Neuronal stem cell (in vitro differentiated cells): ENCODE results near the gene SMYD4.
A peak's percentile ranks its signal among the peaks of the same experiment; 100 is the strongest.

Experiments used
- DNase-seq: peaks from one replicate; pipeline ENCODE4 v3.0.0-alpha.2; 2013; ENCODE audit warnings: low spot score
- H2AFZ ChIP-seq: one replicate; pipeline ENCODE4 v1.6.1; 2013; ENCODE audit warnings: mild to moderate bottlenecking, low read length, inconsistent platforms
- H2AK5ac ChIP-seq: 2 replicates; pipeline ENCODE4 v1.6.1; 2013; ENCODE audit warnings: low read depth, mild to moderate bottlenecking, inconsistent platforms, low read length, moderate library complexity, mixed read lengths
- H2BK120ac ChIP-seq: 2 replicates; pipeline ENCODE4 v1.6.1; 2013; ENCODE audit warnings: low read depth, mild to moderate bottlenecking, inconsistent platforms, low read length, moderate library complexity, mixed read lengths
- H2BK12ac ChIP-seq: one replicate; pipeline ENCODE4 v1.6.1; 2013; ENCODE audit warnings: low read length, inconsistent platforms
- H2BK15ac ChIP-seq: 2 replicates; pipeline ENCODE4 v1.6.1; 2013; ENCODE audit warnings: mild to moderate bottlenecking, low read length, inconsistent platforms, mixed read lengths
- H2BK5ac ChIP-seq: one replicate; pipeline ENCODE4 v1.6.1; 2013; ENCODE audit warnings: inconsistent platforms, mild to moderate bottlenecking, low read length, moderate library complexity
- H3K14ac ChIP-seq: one replicate; pipeline ENCODE4 v1.6.1; 2013; ENCODE audit warnings: low read length, inconsistent platforms
- H3K18ac ChIP-seq: 2 replicates; pipeline ENCODE4 v1.6.1; 2013; ENCODE audit warnings: low read length, inconsistent platforms
- H3K23ac ChIP-seq: 2 replicates; pipeline ENCODE4 v1.6.1; 2013; ENCODE audit warnings: low read depth, mild to moderate bottlenecking, mixed read lengths, low read length, inconsistent platforms; ENCODE audit not compliant: poor library complexity
- H3K27ac ChIP-seq: replicated peaks from 3 replicates; pipeline ENCODE4 v1.5.1; 2013; ENCODE audit warnings: low read length, inconsistent platforms
- H3K27me3 ChIP-seq, 3 experiments: 2 replicates each; pipeline ENCODE4 v1.6.1; 2013; ENCODE audit warnings: low read length in 3 of 3, mild to moderate bottlenecking in 2 of 3, inconsistent platforms in 1 of 3, low read depth in 1 of 3, mixed read lengths in 1 of 3, moderate library complexity in 1 of 3; ENCODE audit not compliant: control insufficient read depth in 3 of 3, insufficient read depth in 3 of 3
- H3K36me3 ChIP-seq, 2 donors: replicated peaks in 1 of 2; 2 replicates each; pipeline ENCODE4 v1.6.1; 2013; ENCODE audit warnings: low read length in 2 of 2; ENCODE audit not compliant: control insufficient read depth in 2 of 2, insufficient read depth in 2 of 2
- H3K4ac ChIP-seq: 2 replicates; pipeline ENCODE4 v1.6.1; 2013; ENCODE audit warnings: inconsistent platforms, mild to moderate bottlenecking, low read length, moderate library complexity
- H3K4me1 ChIP-seq, 2 donors: 1 replicate in 1 of 2; 2 replicates in 1 of 2; pipeline ENCODE4 v1.6.1; 2013; ENCODE audit warnings: low read length in 2 of 2, low read depth in 1 of 2; ENCODE audit not compliant: control insufficient read depth in 2 of 2, insufficient read depth in 1 of 2
- H3K4me2 ChIP-seq: one replicate; pipeline ENCODE4 v1.6.1; 2013; ENCODE audit warnings: mild to moderate bottlenecking, low read length, inconsistent platforms; ENCODE audit not compliant: insufficient read depth, poor library complexity, severe bottlenecking
- H3K4me3 ChIP-seq, 2 donors: 2 replicates each; pipeline ENCODE4 v1.5.1; 2013; ENCODE audit warnings: low read length in 2 of 2, mild to moderate bottlenecking in 2 of 2, inconsistent platforms in 1 of 2, moderate library complexity in 1 of 2
- H3K79me1 ChIP-seq: one replicate; pipeline ENCODE4 v1.6.1; 2013; ENCODE audit warnings: low read depth, mild to moderate bottlenecking, inconsistent platforms, low read length, moderate library complexity
- H3K9ac ChIP-seq: one replicate; pipeline ENCODE4 v1.6.1; 2013; ENCODE audit warnings: mild to moderate bottlenecking, low read depth, low read length, inconsistent platforms; ENCODE audit not compliant: poor library complexity
- H3K9me3 ChIP-seq, 2 donors: replicated peaks in 1 of 2; 2 replicates each; pipeline versions ENCODE3 to v1.6.1; 2013; ENCODE audit warnings: low read length in 2 of 2, mild to moderate bottlenecking in 2 of 2, inconsistent platforms in 1 of 2, low read depth in 1 of 2, mixed read lengths in 1 of 2, moderate library complexity in 1 of 2; ENCODE audit not compliant: control insufficient read depth in 2 of 2, insufficient read depth in 1 of 2
- H4K8ac ChIP-seq: one replicate; pipeline ENCODE4 v1.6.1; 2013; ENCODE audit warnings: low read depth, mild to moderate bottlenecking, inconsistent platforms, low read length, moderate library complexity
- H4K91ac ChIP-seq: one replicate; pipeline ENCODE4 v1.6.1; 2013; ENCODE audit warnings: low read length, low read depth, mild to moderate bottlenecking, inconsistent platforms; ENCODE audit not compliant: poor library complexity
- WGBS, 2 donors: extraction: QIAGEN DNeasy Blood & Tissue Kit; methylation state at CpG; one replicate each; pipeline ENCODE4 v1.1.7; 2013; ENCODE audit warnings: missing lambda C conversion rate in 2 of 2, mixed read lengths in 1 of 2; ENCODE audit not compliant: insufficient read length in 2 of 2, insufficient replicate concordance in 1 of 2; ENCODE audit errors: extremely low coverage in 2 of 2; 5-methylcytosine and 5-hydroxymethylcytosine counted together

The SMYD4 gene

GRCh38 chr17:1758807-1759206 lies 70.9 kb downstream of the SMYD4 start:
- Histone ChIP-seq H2BK5ac (no peak overlapping the region), H2BK15ac (no peak overlapping the region), H4K8ac (no peak overlapping the region), H3K36me3 (no peaks in the 10 kb centered on the region), H3K4ac (no peak overlapping the region), H3K4me3 (no peak overlapping the region), H3K79me1 (peaks cover 3% of the 10 kb centered on the region), H3K9ac (no peak overlapping the region), H2AK5ac (no peak overlapping the region), H2BK12ac (no peak overlapping the region), H3K27ac (no peak overlapping the region), H3K4me2 (no peak overlapping the region), H3K23ac (no peak overlapping the region), H3K4me1 (peaks cover 20 to 26% of the 10 kb centered on the region in 2 donors), H3K9me3 (peaks cover 0 to 1% of the 10 kb centered on the region in 2 donors), H3K27me3 (peaks cover 0 to 5% (median 0%) of the 10 kb centered on the region in 3 experiments), H3K18ac (no peak overlapping the region), H2AFZ (no peak overlapping the region), H4K91ac (no peak overlapping the region), H2BK120ac (no peak overlapping the region), H3K14ac (no peak overlapping the region)
- no CpG with 5 or more reads among the region's 15 CpGs for WGBS, 2 donors
- DNase-seq: no peak

GRCh38 chr17:1755827-1756262 lies 73.9 kb downstream of the SMYD4 start:
- H3K23ac ChIP-seq: peak overlapping the region; percentile 85
- H3K18ac ChIP-seq: peak overlapping the region; percentile 80
- no peak overlapping the region for H2BK5ac ChIP-seq
- H3K4me2 ChIP-seq: no peak overlapping the region
- H3K4me3 ChIP-seq: no peak overlapping the region
- peak overlapping the region; percentile 71 for H3K14ac ChIP-seq
- H2AFZ ChIP-seq: peak overlapping the region; percentile 87
- peaks cover 3 to 7% of the 10 kb centered on the region in 2 donors for H3K4me1 ChIP-seq
- peak overlapping the region; percentile 95 for H2AK5ac ChIP-seq
- H4K8ac ChIP-seq: peak overlapping the region; percentile 65
- peaks cover 0 to 1% of the 10 kb centered on the region in 2 donors for H3K9me3 ChIP-seq
- peak overlapping the region; percentile 60 for H3K9ac ChIP-seq
- no peak for DNase-seq
- peaks cover 0 to 11% (median 0%) of the 10 kb centered on the region in 3 experiments for H3K27me3 ChIP-seq
- H4K91ac ChIP-seq: no peak overlapping the region
- peak overlapping the region; percentile 41 for H2BK12ac ChIP-seq
- no peaks in the 10 kb centered on the region for H3K36me3 ChIP-seq
- no peak overlapping the region for H3K4ac ChIP-seq
- H3K79me1 ChIP-seq: peaks cover 1% of the 10 kb centered on the region
- no peak overlapping the region for H2BK15ac ChIP-seq
- WGBS, 2 donors: no CpG with 5 or more reads among the region's 17 CpGs
- no peak overlapping the region for H2BK120ac ChIP-seq
- H3K27ac ChIP-seq: no peak overlapping the region

GRCh38 chr17:1755252-1755826 lies 74.4 kb downstream of the SMYD4 start:
- no CpG with 5 or more reads among the region's 20 CpGs for WGBS, 2 donors

GRCh38 chr17:1754430-1755112 lies 75.1 kb downstream of the SMYD4 start:
- Histone ChIP-seq H3K18ac (peak overlapping the region; percentile 83), H2AFZ (peak overlapping the region; percentile 53), H2AK5ac (peak overlapping the region; percentile 98), H4K91ac (peak overlapping the region; percentile 85), H2BK120ac (no peak overlapping the region), H3K9ac (no peak overlapping the region), H2BK12ac (no peak overlapping the region), H3K79me1 (peaks cover 1% of the 10 kb centered on the region), H4K8ac (no peak overlapping the region), H3K23ac (peak overlapping the region; percentile 97), H3K27me3 (peaks cover 0 to 11% (median 0%) of the 10 kb centered on the region in 3 experiments), H3K4ac (no peak overlapping the region), H2BK5ac (peak overlapping the region; percentile 57), H3K4me3 (no peak overlapping the region), H2BK15ac (peak overlapping the region; percentile 92), H3K9me3 (peaks cover 0 to 1% of the 10 kb centered on the region in 2 donors), H3K36me3 (no peaks in the 10 kb centered on the region), H3K27ac (no peak overlapping the region), H3K14ac (no peak overlapping the region), H3K4me1 (peaks cover 3 to 10% of the 10 kb centered on the region in 2 donors), H3K4me2 (no peak overlapping the region)
- WGBS, 2 donors: no CpG with 5 or more reads among the region's 25 CpGs
- no peak for DNase-seq

More at GRCh38 chr17:1755252-1755826, 74.4 kb downstream of the SMYD4 start:
- Histone ChIP-seq H3K27me3 (peaks cover 0 to 11% (median 0%) of the 10 kb centered on the region in 3 experiments), H4K91ac (no peak overlapping the region), H2BK12ac (peak overlapping the region; percentile 58), H3K36me3 (no peaks in the 10 kb centered on the region), H3K14ac (peak overlapping the region; percentile 99), H3K4me2 (no peak overlapping the region), H3K9me3 (peaks cover 0 to 1% of the 10 kb centered on the region in 2 donors), H2BK5ac (peak overlapping the region; percentile 57), H3K9ac (peak overlapping the region; percentile 60), H2BK120ac (no peak overlapping the region), H3K18ac (peak overlapping the region; percentile 80), H3K4ac (no peak overlapping the region), H3K4me1 (peaks cover 3 to 10% of the 10 kb centered on the region in 2 donors), H2AK5ac (peak overlapping the region; percentile 95), H2BK15ac (peak overlapping the region; percentile 92), H2AFZ (peak overlapping the region; percentile 87), H3K23ac (peak overlapping the region; percentile 85), H3K27ac (no peak overlapping the region), H3K79me1 (peaks cover 1% of the 10 kb centered on the region), H3K4me3 (no peak overlapping the region), H4K8ac (peak overlapping the region; percentile 17)
- no peak for DNase-seq
